ENCODE results near the gene FZD10.

The FZD10 gene, protein sequence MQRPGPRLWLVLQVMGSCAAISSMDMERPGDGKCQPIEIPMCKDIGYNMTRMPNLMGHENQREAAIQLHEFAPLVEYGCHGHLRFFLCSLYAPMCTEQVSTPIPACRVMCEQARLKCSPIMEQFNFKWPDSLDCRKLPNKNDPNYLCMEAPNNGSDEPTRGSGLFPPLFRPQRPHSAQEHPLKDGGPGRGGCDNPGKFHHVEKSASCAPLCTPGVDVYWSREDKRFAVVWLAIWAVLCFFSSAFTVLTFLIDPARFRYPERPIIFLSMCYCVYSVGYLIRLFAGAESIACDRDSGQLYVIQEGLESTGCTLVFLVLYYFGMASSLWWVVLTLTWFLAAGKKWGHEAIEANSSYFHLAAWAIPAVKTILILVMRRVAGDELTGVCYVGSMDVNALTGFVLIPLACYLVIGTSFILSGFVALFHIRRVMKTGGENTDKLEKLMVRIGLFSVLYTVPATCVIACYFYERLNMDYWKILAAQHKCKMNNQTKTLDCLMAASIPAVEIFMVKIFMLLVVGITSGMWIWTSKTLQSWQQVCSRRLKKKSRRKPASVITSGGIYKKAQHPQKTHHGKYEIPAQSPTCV

DNA sequence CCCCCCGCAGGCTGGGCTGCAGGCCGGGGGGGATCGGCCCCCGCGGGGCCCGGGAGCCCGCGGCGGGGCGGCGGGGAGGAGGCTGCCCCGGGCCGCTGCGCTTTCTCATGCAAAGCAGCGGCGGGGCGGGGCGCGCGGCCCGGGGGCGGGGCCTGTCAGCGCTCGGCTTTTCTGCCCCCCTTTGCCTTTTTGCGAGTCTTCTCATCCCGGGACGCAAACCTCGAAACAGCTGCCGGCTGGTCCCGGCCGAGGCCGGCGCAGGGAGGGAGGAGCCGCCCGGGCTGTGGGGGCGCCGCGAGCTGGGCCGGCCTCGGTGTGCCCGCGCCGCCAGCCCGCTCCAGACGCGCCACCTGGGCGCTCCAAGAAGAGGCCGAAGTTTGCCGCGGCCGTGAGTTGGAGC is at the start of gene FZD10:
Gene FZD10, plus strand, starts transcription at position 198 of the 400 bp plus-strand sequence. CDS start 479 bp downstream, outside the sequence.
- DNase-seq (ENCODE audit: low spot score), result peak; percentile 37

DNA sequence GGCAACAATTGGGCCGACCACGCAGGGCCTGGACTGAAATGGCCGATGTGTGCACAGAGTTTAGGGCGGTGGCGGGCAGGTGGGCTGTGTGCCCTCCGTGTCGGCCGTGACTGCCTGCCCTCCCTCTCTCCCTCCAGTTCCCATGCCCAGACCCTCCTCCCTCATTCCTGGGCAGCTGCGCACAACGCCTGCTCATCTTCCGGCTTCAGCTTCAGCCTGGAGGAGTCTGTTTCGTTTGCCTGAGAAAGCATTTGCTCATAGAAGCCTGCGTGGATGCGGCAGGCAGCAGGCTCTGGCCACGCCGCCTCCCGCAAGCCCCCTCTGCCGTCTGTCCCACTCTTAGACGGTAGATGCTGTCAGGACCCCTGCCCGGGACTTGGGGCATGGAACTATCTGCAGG is 47.3 kb upstream of the FZD10 start:
- no peak for DNase-seq (ENCODE audit: low spot score)

DNA sequence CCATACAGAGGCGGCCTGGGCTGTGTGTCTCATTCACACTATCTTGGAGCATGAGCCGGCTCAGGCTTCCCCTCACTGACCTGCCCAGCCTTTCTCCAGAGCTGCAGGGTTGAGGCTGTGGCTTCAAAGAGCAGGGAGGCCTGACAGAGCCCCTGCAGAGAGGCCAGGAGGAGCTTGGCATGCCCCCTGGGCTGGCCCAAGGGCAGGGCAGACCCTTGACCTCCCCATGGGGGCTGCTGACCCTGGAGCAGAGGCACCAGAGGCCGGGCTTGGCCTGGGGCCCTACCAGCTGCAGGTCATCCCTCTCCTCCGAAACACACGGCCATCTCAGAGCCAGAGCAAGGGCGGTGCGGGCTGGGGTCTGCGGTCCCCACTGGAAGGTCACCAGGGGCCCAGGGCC is 46.6 kb upstream of the FZD10 start:
- no peak for DNase-seq (ENCODE audit: low spot score)

DNA sequence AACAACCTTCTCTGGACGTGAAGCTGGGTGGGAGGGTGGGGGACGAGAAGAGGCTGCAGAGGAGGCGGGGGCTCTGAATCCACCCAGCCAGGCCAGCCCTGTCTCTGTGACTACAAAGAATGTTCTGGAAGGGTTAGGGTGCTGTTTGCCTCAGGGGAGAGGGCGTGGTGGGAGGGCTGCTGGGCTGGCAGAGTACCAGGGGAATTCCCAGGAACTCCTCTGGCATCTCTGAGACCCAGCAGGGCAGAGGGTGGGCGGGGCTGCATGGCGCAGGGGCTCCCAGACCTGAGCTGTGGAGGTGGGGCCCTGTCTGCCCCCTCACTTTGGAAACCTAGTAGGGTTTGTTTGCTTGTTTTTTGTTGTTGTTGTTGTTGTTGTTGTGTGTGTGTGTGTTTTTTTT is 45.5 kb upstream of the FZD10 start:
- no peak for DNase-seq (ENCODE audit: low spot score)

DNA sequence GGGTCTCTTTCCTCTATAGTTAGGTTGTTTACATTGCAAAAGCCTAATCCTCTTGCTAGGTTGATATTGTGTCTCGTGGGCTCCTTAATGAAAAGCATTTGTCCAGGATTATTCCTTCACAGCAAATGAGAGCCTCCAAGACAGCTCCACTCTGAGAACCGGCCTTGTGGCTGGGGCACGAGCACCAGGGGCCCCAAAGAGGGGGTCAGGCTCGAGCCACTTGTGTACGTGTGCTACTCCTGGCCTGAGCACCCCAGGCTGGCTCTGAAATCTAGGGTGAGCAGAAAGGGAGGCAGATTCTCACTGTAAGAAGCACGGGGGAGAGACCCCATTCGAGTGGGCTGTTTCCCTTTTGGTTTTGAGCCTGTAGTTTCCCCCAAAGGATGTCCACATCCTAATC is 45.0 kb upstream of the FZD10 start:
- no peak for DNase-seq (ENCODE audit: low spot score)

DNA sequence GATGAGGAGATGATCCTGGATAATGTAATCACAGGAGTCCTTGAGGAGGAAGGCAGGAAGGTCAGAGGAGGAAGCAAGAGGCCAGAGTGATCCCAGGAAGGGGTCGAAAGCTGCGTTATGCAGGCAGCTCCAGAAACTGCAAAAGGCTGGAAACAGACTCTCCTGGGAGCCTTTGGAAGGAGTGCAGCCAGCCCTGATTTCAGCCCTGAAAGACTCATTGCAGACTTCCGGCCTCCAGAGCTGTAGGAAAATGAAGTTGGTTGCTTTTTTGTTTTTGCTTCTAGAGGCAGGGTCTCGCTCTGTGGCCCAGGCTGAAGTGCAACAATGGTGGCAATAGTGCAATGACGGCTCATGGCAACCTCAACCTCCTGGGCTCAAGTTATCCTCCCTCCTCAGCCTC is 44.6 kb upstream of the FZD10 start:
- DNase-seq (ENCODE audit: low spot score), result no peak

DNA sequence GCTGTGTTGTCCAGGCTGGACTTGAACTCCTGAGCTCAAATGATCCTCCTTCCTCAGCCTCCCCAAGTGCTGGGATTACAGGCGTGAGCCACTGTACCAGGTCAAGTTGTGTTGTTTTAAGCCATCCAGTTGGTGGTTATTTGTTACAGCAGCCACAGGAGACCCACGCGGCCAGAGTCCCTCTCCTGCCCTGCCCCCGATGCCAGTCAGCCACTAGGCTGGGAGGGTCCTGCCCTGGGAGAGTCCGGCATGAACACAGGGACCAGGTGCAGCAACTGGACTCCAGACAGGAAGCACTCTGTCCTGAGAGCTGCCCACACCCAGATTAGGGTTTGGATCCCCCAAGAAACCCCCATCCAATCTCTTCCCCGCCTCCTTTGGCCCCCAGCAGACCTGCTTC is 44.1 kb upstream of the FZD10 start:
- DNase-seq (ENCODE audit: low spot score), result no peak

DNA sequence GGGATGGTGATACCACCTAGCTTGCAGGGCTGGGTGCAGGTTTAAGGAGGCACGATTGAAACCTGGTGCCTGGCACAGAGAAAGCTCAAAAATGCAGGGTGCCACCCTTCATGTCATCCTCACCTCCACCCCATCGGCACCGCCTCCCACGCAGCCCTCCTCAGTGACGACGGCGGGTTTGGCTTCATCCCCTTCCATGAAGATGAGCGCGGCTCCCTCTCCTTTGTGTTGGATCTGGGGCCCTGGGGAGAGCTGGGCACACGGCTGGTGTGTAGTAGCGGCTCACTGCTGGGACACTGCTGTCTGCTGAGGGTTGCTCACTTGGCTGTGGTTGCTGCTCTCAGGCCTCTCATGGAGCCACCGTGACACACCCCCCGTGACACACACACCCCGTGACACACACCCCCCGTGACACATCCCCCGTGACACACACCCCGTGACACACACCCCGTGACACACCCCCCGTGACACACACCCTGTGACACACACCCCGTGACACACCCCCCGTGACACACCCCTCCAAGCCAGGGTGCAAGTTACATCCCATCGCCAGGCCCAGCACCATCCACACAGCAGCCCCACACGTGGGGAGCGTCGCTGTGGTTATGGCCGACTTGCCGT is 42.9 kb upstream of the FZD10 start:
- DNase-seq (ENCODE audit: low spot score), result no peak

DNA sequence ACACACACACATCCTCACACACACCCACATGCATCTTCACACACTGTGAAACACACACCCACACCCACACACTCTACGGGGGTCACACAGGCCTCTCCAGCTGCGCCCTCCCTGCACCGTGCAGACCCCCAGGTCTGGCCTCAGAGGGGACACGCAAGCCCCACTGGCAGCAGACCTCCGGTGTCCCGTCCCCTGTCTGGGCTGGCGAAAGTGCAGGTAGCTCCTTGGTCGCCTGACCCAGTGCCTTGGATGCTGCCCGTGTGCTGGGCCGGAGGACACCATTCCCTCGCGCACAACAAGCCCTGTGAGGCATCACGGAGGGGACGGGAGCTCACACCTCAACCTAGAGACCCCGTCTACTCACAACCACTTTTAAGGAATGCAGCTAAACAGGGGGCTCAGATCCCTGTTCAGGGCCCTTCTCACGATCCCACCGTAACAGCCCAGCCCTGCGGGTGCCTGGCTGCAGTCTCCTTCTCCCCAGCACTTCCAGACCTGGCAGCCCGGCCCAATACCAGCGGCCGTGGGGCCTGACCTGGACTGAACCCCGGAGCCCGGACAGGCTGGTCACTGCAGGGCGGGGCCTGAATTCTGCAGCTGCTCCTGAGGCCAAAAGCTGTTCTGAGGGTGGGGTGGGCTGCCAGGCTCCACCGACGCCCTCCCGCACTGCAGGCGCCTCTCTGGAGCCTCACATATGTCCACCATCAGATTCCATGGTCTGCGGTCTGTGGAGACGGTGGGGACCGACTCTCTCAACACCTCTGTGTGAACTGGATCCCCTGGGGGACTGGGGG is 42.1 kb upstream of the FZD10 start:
- DNase-seq (ENCODE audit: low spot score), result no peak

DNA sequence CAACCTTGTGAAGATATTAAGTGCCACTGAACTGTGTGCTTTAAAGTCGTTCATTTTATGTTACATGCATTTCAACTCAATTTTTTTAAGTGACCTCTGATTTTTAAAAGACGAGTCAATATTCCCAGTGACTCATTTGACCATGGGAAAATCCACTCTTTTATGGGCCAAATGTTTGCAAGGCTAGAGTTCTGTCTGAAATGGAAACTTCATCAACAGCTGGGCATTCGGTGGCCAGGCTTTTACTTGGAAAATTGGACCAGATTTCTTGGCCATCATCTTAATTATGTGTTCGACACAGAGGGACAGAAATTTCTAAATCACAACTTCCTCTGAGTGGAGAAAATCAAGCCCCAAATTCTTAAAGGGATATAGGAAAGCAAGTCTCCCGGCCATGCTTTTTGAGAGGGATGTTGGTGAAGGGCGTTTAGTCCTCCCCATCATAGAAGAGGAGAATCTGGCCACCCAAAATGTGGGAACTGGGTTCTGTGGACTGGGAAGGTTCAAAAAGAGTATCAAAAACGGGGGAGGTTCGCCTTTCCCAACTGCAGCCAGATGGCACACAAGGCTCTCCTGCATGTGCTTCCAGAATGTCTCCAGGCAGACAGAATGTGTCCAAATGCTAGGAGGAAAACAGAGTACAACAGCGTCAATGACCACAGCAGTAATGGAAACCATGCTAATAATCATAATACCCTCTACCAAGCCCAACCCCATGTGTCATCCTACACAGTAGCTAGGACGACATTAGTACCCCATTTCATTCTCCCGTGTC is 40.9 kb upstream of the FZD10 start:
- DNase-seq (ENCODE audit: low spot score), result no peak

DNA sequence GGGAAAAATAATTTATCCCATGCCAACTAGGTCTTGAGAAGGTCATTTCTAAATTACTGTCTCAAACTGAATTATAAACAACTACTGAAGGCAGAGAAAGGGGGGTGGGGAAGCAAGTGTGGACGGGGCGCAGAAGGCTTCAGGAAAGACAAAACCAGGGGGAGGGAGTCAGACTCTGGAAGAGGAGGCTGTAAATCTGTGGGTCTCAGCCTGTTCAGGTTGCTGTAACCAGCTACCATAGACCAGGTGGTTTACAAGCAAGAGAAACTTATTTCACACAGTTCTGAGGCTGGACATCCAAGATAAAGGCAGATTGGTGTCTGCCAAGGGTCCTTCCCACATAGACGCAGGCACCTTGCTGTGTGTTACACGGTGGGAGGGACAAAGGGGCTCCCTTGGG is 39.9 kb upstream of the FZD10 start:
- DNase-seq (ENCODE audit: low spot score), result no peak

DNA sequence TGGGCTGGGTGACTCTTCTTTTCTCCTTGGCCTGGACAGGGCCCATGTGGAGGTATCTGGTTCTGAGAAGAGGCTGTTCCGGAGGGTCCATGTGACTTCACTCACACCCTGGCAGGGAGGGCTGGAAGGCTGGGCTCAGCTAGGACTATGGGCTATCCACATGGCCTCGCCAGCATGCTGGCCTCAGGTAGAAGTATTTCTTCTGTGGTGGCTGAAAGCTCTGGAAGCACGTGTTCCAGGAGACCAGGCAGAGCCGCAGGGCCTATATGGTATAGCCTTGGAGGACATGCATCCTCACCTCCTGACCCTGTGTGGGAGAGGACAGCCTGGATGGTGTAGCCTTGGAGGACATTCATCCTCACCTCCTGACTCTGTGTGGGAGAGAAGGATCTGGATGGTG is 38.2 kb upstream of the FZD10 start:
- no peak for DNase-seq (ENCODE audit: low spot score)

DNA sequence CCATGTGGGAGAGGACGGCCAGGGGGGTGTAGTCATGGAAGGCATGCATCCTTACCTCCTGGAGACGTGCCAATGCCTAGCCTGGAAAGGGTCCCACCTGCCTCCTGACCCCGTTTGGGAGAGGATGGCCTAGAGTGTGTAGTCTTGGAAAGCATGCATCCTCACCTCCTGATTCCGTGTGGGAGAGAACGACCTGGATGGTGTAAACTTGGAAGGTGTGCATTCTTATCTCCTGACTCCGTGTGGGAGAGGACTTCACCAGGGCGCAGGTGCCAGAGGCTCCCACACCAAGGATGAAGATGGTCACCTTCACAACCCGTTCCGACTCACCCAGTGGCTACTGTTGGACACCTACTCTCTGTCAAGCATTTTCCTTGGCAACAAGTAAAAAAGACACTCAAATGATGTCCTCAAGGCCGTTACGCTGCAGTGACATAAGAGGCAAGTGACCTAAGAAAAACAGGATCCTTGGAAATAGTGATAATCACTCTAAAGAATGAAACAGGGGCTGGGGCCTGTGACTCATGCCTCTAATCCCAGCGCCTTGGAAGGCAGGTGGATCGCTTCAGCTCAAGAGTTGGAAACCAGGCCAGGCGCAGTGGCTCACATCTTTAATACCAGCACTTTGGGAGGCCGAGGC is 37.5 kb upstream of the FZD10 start:
- DNase-seq (ENCODE audit: low spot score), result no peak

DNA sequence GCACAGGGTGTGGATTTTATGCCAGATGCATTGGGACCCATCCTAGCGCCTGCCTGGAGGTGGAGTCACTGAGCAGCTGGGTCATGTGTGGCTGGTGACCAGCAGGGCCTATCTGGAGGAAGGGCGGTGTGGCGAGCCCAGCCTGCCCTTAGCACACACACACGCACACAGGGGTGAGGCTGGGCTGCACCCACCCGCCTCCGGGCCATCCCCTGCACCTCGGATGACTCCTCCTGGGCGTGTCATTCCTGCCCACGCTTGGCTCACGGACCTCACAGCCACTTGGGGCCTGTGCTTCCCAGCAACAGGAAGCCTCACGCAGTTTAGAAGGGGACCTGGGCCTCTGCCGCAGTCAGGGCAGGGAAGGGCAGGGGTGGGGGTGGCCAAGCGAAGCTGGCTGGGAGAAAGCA is 36.2 kb upstream of the FZD10 start:
- peak; percentile 88 for DNase-seq (ENCODE audit: low spot score)

DNA sequence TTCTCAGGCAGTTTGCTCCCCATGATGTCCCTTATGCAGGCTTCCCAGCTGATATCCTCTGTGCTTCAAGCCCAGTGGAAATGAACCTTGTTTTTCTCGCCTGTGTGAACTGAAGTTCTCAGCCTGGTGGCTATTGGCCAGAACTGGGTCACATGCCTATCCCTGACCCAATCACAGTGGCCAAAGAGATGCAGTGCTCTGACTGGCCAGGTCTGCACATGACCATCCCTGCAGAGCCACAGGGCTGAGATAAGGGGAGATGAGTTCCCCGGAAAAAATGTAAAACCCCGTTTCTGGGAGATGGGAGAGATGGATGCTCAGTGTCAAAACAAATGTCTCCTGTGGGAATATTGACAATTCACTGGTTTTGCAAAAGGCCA is 34.7 kb upstream of the FZD10 start:
- DNase-seq (ENCODE audit: low spot score), result peak; percentile 37

DNA sequence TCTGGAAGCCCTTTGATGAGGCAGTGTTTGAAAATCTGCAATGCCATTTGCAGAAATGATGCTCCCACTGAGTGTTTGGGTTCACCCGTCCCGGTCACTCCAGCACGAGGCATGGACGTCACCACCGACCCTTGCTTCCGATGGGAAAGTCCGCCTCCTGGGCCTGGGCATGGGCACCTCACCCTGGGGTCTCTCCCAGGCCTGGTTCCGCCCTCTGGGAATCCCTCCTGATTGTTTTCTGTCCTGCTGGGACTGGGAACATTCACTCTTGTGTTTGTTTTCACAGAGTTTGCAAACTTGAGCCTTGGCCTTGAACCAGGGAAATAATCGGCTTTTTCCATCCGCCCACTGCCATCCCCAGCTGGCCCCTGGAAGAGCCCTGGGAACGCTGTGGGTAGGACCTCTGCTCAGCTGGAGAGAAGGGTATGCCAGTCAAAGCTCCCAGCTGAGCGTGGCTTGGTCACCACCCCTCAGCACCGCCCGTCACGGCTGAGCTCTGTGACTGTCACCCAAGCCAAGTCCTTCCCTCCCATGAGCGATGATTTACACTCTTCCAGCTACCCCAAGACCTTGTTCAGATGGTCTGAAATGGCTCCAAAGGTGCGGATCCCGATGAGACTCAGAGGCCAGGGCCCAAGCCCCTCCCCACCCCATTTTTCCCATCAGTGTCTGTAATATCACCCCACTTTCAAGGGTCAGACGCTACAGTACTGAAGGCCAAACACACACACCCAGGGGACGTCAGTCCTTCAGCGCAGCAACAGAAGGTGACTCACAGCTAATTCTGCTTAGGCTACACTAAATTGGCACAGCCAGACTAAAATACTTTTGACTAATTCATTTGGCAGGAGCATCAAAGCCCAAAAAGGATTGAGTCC is 34.1 kb upstream of the FZD10 start:
- no peak for DNase-seq (ENCODE audit: low spot score)

DNA sequence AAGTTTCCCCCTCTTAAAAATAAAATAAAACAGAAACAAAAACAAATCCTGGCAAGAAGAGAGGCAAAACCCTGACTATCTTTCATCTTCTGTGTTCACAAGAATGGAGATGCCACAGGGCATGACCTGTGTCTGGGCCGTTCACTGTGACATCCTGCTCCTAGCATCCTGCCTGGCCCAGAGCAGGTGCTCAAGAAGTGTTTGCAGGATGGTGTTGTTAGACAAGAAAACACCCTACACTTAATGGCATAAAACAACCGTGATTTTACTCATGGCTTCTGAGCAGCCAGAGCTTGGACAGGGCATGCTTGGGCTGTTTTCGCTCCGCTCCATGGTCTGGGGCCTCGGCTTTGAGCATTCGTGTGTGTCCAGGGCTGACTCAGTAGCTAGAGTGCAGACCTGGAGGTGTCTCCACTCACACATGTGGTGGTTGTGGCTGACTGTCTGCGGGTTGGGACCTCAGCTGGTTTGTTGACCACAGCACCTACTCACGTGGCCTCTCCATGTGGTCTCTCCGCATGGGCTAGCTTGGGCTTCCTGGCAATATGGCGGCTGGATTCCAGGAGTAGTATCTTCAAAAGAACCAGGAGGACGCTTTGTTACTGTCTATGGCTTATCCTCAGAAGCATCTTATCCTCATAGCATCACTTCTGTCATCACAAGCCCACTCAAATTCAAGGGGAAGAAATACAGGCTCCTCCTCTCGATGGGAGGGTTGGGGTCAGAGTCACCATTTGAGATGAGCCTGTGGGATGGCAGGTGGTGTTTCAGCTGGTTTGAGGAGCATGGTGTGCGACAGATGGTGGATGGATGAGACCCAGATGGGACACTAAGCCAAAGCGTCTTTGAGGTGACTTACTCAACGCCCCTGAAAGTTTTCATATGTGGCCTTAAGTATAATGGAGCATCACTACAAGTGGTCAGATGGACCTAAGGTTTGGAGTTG is 33.2 kb upstream of the FZD10 start:
- no peak for DNase-seq (ENCODE audit: low spot score)

DNA sequence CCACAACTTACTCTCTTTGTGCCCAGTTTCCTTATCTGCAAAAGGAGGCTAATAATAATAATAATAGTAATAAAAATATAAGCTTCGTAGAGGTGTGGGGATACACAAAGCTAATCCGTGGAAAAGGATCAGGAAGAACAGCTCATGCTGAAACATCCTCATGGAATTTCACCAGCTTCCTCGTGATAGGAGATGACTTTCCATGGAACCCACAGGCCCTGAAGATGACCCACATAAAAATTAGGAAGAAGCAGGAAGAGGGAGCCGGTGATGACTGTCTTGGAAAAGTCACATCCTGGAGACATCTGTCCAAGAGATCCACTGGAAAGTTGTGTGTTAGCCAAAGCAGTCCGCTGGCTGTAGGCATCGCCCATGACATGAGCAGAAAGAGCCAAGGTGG is 31.9 kb upstream of the FZD10 start:
- no peak for DNase-seq (ENCODE audit: low spot score)

DNA sequence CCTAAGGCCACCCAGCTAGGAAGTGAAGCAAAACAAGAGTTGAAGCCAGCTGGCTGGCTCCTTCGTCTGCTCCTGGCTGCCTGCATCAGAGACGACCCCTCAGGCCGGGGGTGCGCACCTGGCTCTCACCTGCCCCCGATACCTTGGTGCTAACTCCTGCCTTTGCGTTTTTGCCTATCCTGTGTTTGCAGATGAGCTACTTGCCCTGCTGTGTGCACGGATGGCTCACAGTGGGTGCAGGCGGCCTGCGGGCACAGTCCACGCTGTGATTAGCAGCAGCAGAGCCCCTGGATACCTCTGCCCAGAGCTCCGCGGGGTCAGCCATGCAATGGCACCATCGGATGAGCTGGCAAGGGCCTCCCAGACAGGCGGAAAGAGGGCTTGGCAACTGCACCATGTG is 31.2 kb upstream of the FZD10 start:
- no peak for DNase-seq (ENCODE audit: low spot score)

Measured in SW480 (cell line).